ENCODE results near the gene GMEB2.

DNA sequence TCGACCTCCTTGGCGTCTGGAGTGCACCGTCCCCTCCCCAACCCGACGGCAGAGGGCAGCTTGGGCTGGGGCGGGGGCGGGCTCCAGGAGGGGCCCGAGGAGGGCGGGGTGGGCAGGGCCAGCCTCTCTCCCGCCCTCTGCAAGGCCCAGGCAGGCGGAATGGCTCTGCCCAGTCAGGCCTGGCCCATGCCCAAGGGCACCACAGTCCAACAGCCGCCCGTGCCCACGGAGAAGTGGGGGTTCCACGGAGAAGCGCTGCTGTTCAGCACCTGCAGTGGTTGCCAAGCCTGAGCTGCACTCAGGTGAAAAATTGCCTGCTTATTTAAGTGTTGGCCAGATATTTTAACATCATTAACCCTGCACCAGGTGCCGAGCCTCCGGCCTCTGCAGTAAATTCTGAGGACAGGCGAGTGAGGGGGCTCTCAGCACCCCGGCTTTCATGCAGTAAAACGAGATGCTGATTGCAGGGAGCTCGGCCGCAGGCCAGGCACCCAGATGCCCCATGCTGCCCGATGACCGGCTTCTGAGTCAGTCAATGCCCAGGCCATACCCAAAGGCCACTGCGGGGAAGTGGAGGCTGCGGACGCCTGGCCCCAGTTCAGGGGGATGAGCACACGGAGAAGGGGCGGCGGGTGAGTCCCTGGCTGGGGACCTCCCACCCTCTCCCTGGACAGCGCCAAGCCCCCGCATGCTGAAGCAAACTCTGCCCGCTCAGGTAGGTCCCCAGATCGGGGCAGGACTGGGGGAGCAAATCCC lies 79.0 kb downstream of the GMEB2 start, which contains the start of gene SRMS:
- TF ChIP-seq CTCF (IDR thresholded peaks at IDR 0.05; ENCODE audit: low read length) (no peak), EZH2 (optimal IDR thresholded peaks at IDR 0.05; ENCODE audit: low read depth, low read length) (no peak), EZH2phosphoT487 (IDR thresholded peaks at IDR 0.05; ENCODE audit: low read length) (no peak)
